Erythroblast (primary cell): ENCODE results near the gene TEPSIN.

Experiments used
- GATA1 ChIP-seq: IDR thresholded peaks from 2 replicates; pipeline ENCODE4 v1.6.1; 2011; ENCODE audit warnings: low read depth, mild to moderate bottlenecking, control low read depth, low read length, moderate library complexity
- POLR2A ChIP-seq: IDR thresholded peaks from 2 replicates; pipeline ENCODE4 v1.6.1; 2011; ENCODE audit warnings: mild to moderate bottlenecking, low read length

GRCh38 chr17:81252987-81253329 is 14.1 kb upstream of the TEPSIN start:
- TF ChIP-seq POLR2A = no peak
- TF ChIP-seq GATA1 = no peak
